Stimulated activated CD8-positive, alpha-beta memory T cell treated with anti-CD3 and anti-CD28 coated beads, Interleukin-12 subunit alpha, Interleukin-12 subunit beta, amount 100 ng/mL, for 1 hour (primary cell): Measurements from ENCODE around the gene FEZ2.
A peak's percentile ranks its signal among the peaks of the same experiment; 100 is the strongest.

Experiments used
- DNase-seq: peaks from one replicate; pipeline ENCODE4 v3.0.0-alpha.2; 2020; ENCODE audit warnings: low read depth

Gene FEZ2

GRCh38 chr2:36530178-36530982 is 67.6 kb downstream of the FEZ2 start:
- DNase-seq, result no peak

GRCh38 chr2:36528766-36529392 is 69.1 kb downstream of the FEZ2 start:
- DNase-seq, result no peak

- DNase-seq, result no peak
These were observed 69.7 kb downstream of the FEZ2 start for GRCh38 chr2:36528274-36528673.

- DNase-seq, result no peak
These were observed 71.7 kb downstream of the FEZ2 start for GRCh38 chr2:36526226-36526625.

GRCh38 chr2:36525245-36525644 is 72.7 kb downstream of the FEZ2 start:
- DNase-seq, result no peak

- no peak for DNase-seq
These were observed 74.8 kb downstream of the FEZ2 start for GRCh38 chr2:36523153-36523552.

GRCh38 chr2:36520431-36520830 is 77.5 kb downstream of the FEZ2 start:
- no peak for DNase-seq

- DNase-seq, result no peak
These were observed 81.7 kb downstream of the FEZ2 start for GRCh38 chr2:36516136-36516870.

GRCh38 chr2:36515538-36515937 is 82.4 kb downstream of the FEZ2 start:
- DNase-seq, result no peak

- no peak for DNase-seq
These were observed 84.3 kb downstream of the FEZ2 start for GRCh38 chr2:36513661-36514060.

- DNase-seq, result no peak
These were observed 85.3 kb downstream of the FEZ2 start for GRCh38 chr2:36512705-36513104.

- no peak for DNase-seq
These were observed 85.9 kb downstream of the FEZ2 start for GRCh38 chr2:36511858-36512603.

- DNase-seq, result no peak
These were observed 88.9 kb downstream of the FEZ2 start for GRCh38 chr2:36509075-36509474.

GRCh38 chr2:36507408-36507812 is 90.6 kb downstream of the FEZ2 start:
- peak; percentile 5 for DNase-seq
